BLaER1 (cell line): ENCODE measurements around the gene GCH1.

Experiments used
- H3K27ac ChIP-seq: shearing (Covaris generic); formaldehyde crosslinking; 2 replicates; pipeline ENCODE4 v1.8.1; 2022
- H3K27me3 ChIP-seq: shearing (Covaris generic); formaldehyde crosslinking; 2 replicates; pipeline ENCODE4 v1.8.1; 2022
- H3K36me3 ChIP-seq: shearing (Covaris generic); formaldehyde crosslinking; 2 replicates; pipeline ENCODE4 v1.8.1; 2022
- H3K4me1 ChIP-seq: shearing (Covaris generic); formaldehyde crosslinking; 2 replicates; pipeline ENCODE4 v1.8.1; 2022
- H3K4me2 ChIP-seq: shearing (Covaris generic); formaldehyde crosslinking; 2 replicates; pipeline ENCODE4 v1.8.1; 2022
- H3K4me3 ChIP-seq: shearing (Covaris generic); formaldehyde crosslinking; 2 replicates; pipeline ENCODE4 v1.8.1; 2022
- H3K9ac ChIP-seq: shearing (Covaris generic); formaldehyde crosslinking; 2 replicates; pipeline ENCODE4 v1.8.1; 2022
- H3K9me3 ChIP-seq: shearing (Covaris generic); formaldehyde crosslinking; 2 replicates; pipeline ENCODE4 v1.8.1; 2022
- H4K20me1 ChIP-seq: shearing (Covaris generic); formaldehyde crosslinking; 2 replicates; pipeline ENCODE4 v1.8.1; 2022
- Cebpa-rat ChIP-seq: shearing (Covaris generic); IDR thresholded peaks from 2 replicates; pipeline ENCODE4 v1.8.1; 2022

GCH1 gene

GRCh38 chr14:54867011-54867410, 35.6 kb downstream of the GCH1 start:
- Histone ChIP-seq H4K20me1 (no peaks in the 10 kb centered on the region), H3K4me1 (no peaks in the 10 kb centered on the region), H3K9me3 (no peaks in the 10 kb centered on the region), H3K4me2 (no peak overlapping the region), H3K27me3 (no peaks in the 10 kb centered on the region), H3K9ac (no peak overlapping the region), H3K4me3 (no peak overlapping the region), H3K27ac (no peak overlapping the region), H3K36me3 (0 out of 2 replicates have a peak, but pooled peaks cover 4% of the 10 kb centered on the region)
- TF ChIP-seq Cebpa-rat, result no peak

- H3K4me3 ChIP-seq, result no peak overlapping the region
- no peaks in the 10 kb centered on the region for H4K20me1 ChIP-seq
Observed at GRCh38 chr14:54866588-54866987, 36.0 kb downstream of the GCH1 start.

GRCh38 chr14:54864526-54864925, 38.1 kb downstream of the GCH1 start:
- H3K4me1 ChIP-seq, result peaks cover under 1% of the 10 kb centered on the region; the same call in 1 of the 2 replicates
- no peak overlapping the region for H3K4me2 ChIP-seq
- TF ChIP-seq Cebpa-rat, result no peak
- H4K20me1 ChIP-seq, result no peaks in the 10 kb centered on the region
- H3K4me3 ChIP-seq, result no peak overlapping the region
- H3K9me3 ChIP-seq, result no peaks in the 10 kb centered on the region
- H3K27ac ChIP-seq, result no peak overlapping the region
- 0 out of 2 replicates have a peak, but pooled peaks cover 4% of the 10 kb centered on the region for H3K36me3 ChIP-seq
- no peaks in the 10 kb centered on the region for H3K27me3 ChIP-seq
- no peak overlapping the region for H3K9ac ChIP-seq

More at GRCh38 chr14:54866588-54866987, 36.0 kb downstream of the GCH1 start:
- no peak overlapping the region for H3K4me2 ChIP-seq
- no peak overlapping the region for H3K27ac ChIP-seq
- no peaks in the 10 kb centered on the region for H3K9me3 ChIP-seq
- H3K36me3 ChIP-seq, result 0 out of 2 replicates have a peak, but pooled peaks cover 4% of the 10 kb centered on the region
- no peak for TF ChIP-seq Cebpa-rat
- no peak overlapping the region for H3K9ac ChIP-seq
- no peaks in the 10 kb centered on the region for H3K27me3 ChIP-seq
- H3K4me1 ChIP-seq, result no peaks in the 10 kb centered on the region

GRCh38 chr14:54857830-54858269, 44.8 kb downstream of the GCH1 start:
- no peak for TF ChIP-seq Cebpa-rat
- Histone ChIP-seq H3K27me3 (no peaks in the 10 kb centered on the region), H3K27ac (peak overlapping the region; percentile 46), H3K4me3 (no peak overlapping the region), H3K9me3 (no peaks in the 10 kb centered on the region), H3K4me1 (peaks cover 41% of the 10 kb centered on the region), H3K36me3 (peaks cover 8% of the 10 kb centered on the region; the same call in 1 of the 2 replicates), H4K20me1 (no peaks in the 10 kb centered on the region), H3K4me2 (peak overlapping the region; percentile 72), H3K9ac (no peak overlapping the region)

GRCh38 chr14:54856152-54856551, 46.5 kb downstream of the GCH1 start:
- Histone ChIP-seq H3K27ac (no peak overlapping the region), H3K4me3 (no peak overlapping the region), H3K9me3 (no peaks in the 10 kb centered on the region), H3K4me2 (no peak overlapping the region), H3K9ac (no peak overlapping the region), H4K20me1 (no peaks in the 10 kb centered on the region), H3K27me3 (no peaks in the 10 kb centered on the region), H3K4me1 (peaks cover 41% of the 10 kb centered on the region), H3K36me3 (peaks cover 4% of the 10 kb centered on the region; the same call in 1 of the 2 replicates)
- TF ChIP-seq Cebpa-rat, result no peak

- Histone ChIP-seq H3K9me3 (no peaks in the 10 kb centered on the region), H3K9ac (no peak overlapping the region), H4K20me1 (no peaks in the 10 kb centered on the region), H3K27me3 (no peaks in the 10 kb centered on the region), H3K4me2 (peak overlapping the region; percentile 44), H3K4me3 (no peak overlapping the region), H3K36me3 (peaks cover under 1% of the 10 kb centered on the region; the same call in 1 of the 2 replicates), H3K27ac (no peak overlapping the region), H3K4me1 (peaks cover 37% of the 10 kb centered on the region)
- TF ChIP-seq Cebpa-rat, result no peak
Observed at GRCh38 chr14:54854181-54854580, 48.4 kb downstream of the GCH1 start.

GRCh38 chr14:54853339-54853738, 49.3 kb downstream of the GCH1 start:
- Histone ChIP-seq H3K9me3 (no peaks in the 10 kb centered on the region), H3K27me3 (no peaks in the 10 kb centered on the region), H3K4me2 (no peak overlapping the region), H3K36me3 (no peaks in the 10 kb centered on the region), H3K9ac (no peak overlapping the region), H3K4me3 (no peak overlapping the region), H3K27ac (no peak overlapping the region), H4K20me1 (no peaks in the 10 kb centered on the region), H3K4me1 (peaks cover 29% of the 10 kb centered on the region)
- no peak for TF ChIP-seq Cebpa-rat

- H3K9ac ChIP-seq, result no peak overlapping the region
- H3K4me2 ChIP-seq, result no peak overlapping the region
- H3K36me3 ChIP-seq, result no peaks in the 10 kb centered on the region
- H3K9me3 ChIP-seq, result no peaks in the 10 kb centered on the region
- H3K4me3 ChIP-seq, result no peak overlapping the region
- H4K20me1 ChIP-seq, result no peaks in the 10 kb centered on the region
- H3K4me1 ChIP-seq, result peaks cover 17% of the 10 kb centered on the region
- TF ChIP-seq Cebpa-rat, result no peak
- no peaks in the 10 kb centered on the region for H3K27me3 ChIP-seq
- H3K27ac ChIP-seq, result no peak overlapping the region
Observed at GRCh38 chr14:54852215-54852614, 50.4 kb downstream of the GCH1 start.

- H3K4me3 ChIP-seq, result no peak overlapping the region
- H3K9ac ChIP-seq, result no peak overlapping the region
- H3K36me3 ChIP-seq, result no peaks in the 10 kb centered on the region
- H3K4me1 ChIP-seq, result peaks cover 4% of the 10 kb centered on the region
- TF ChIP-seq Cebpa-rat, result no peak
- no peak overlapping the region for H3K4me2 ChIP-seq
- H3K27me3 ChIP-seq, result no peaks in the 10 kb centered on the region
- no peaks in the 10 kb centered on the region for H3K9me3 ChIP-seq
- H3K27ac ChIP-seq, result no peak overlapping the region
- H4K20me1 ChIP-seq, result no peaks in the 10 kb centered on the region
Observed at GRCh38 chr14:54848910-54849309, 53.7 kb downstream of the GCH1 start.

GRCh38 chr14:54845641-54846040, 57.0 kb downstream of the GCH1 start:
- no peak for TF ChIP-seq Cebpa-rat
- no peak overlapping the region for H3K9ac ChIP-seq
- H4K20me1 ChIP-seq, result no peaks in the 10 kb centered on the region
- H3K27me3 ChIP-seq, result no peaks in the 10 kb centered on the region
- no peak overlapping the region for H3K4me2 ChIP-seq
- H3K9me3 ChIP-seq, result no peaks in the 10 kb centered on the region
- H3K4me1 ChIP-seq, result peaks cover 4% of the 10 kb centered on the region; the same call in 1 of the 2 replicates
- H3K36me3 ChIP-seq, result 0 out of 2 replicates have a peak, but pooled peaks cover 7% of the 10 kb centered on the region
- no peak overlapping the region for H3K27ac ChIP-seq
- no peak overlapping the region for H3K4me3 ChIP-seq

GRCh38 chr14:54844479-54844878, 58.1 kb downstream of the GCH1 start:
- no peaks in the 10 kb centered on the region for H3K9me3 ChIP-seq
- TF ChIP-seq Cebpa-rat, result no peak
- 0 out of 2 replicates have a peak, but pooled peaks cover 7% of the 10 kb centered on the region for H3K36me3 ChIP-seq
- H3K27me3 ChIP-seq, result no peaks in the 10 kb centered on the region
- peaks cover 4% of the 10 kb centered on the region; the same call in 1 of the 2 replicates for H3K4me1 ChIP-seq
- H3K4me2 ChIP-seq, result no peak overlapping the region
- no peaks in the 10 kb centered on the region for H4K20me1 ChIP-seq
- no peak overlapping the region for H3K4me3 ChIP-seq
- no peak overlapping the region for H3K9ac ChIP-seq
- H3K27ac ChIP-seq, result no peak overlapping the region
